Astrocyte (in vitro differentiated cells and primary cell): ENCODE data around the gene UBE2L6. TPM values are rescaled to one million over a fixed set of nuclear protein-coding genes. Genes with fewer than 3 reads are reported as not detected.

Experiments
- DNase-seq: peaks from one replicate; pipeline ENCODE4 v3.0.0-alpha.2; 2010; ENCODE audit warnings: low read depth
- FAIRE-seq: peaks from 2 replicates; lab custom pipeline; 2011; peaks lifted over from hg19 to GRCh38; lab: Jason Lieb, UNC
- H2AFZ ChIP-seq: 2 replicates; pipeline ENCODE4 v1.6.0; 2012; ENCODE audit warnings: low read depth, low read length, inconsistent platforms
- H3K27ac ChIP-seq: 2 replicates; pipeline ENCODE4 v1.5.1; 2011; ENCODE audit warnings: low read depth, low read length, inconsistent platforms
- H3K27me3 ChIP-seq: 2 replicates; pipeline ENCODE4 v1.6.0; 2011; ENCODE audit warnings: low read length, inconsistent platforms; ENCODE audit not compliant: insufficient read depth
- H3K36me3 ChIP-seq: 2 replicates; pipeline ENCODE4 v1.5.1; 2011; ENCODE audit warnings: low read length, inconsistent platforms; ENCODE audit not compliant: insufficient read depth
- H3K4me1 ChIP-seq: 2 replicates; pipeline ENCODE4 v1.5.1; 2011; ENCODE audit warnings: low read length, inconsistent platforms; ENCODE audit not compliant: insufficient read depth
- H3K4me2 ChIP-seq: 2 replicates; pipeline ENCODE4 v1.6.0; 2012; ENCODE audit warnings: low read length, inconsistent platforms
- H3K4me3 ChIP-seq: 2 replicates; pipeline ENCODE4 v1.5.1; 2011; ENCODE audit warnings: low read depth, mild to moderate bottlenecking, low read length, inconsistent platforms; ENCODE audit not compliant: insufficient read depth
- H3K79me2 ChIP-seq: 2 replicates; pipeline ENCODE4 v1.6.0; 2012; ENCODE audit warnings: mild to moderate bottlenecking, low read length, inconsistent platforms; ENCODE audit not compliant: insufficient read depth
- H3K9ac ChIP-seq: 2 replicates; pipeline ENCODE4 v1.6.0; 2012; ENCODE audit warnings: mild to moderate bottlenecking, low read length, inconsistent platforms
- H3K9me3 ChIP-seq: 2 replicates; pipeline ENCODE4 v1.5.1; 2012; ENCODE audit warnings: low read depth, mild to moderate bottlenecking, low read length, inconsistent platforms; ENCODE audit not compliant: insufficient read depth
- H4K20me1 ChIP-seq: 2 replicates; pipeline ENCODE4 v1.6.0; 2012; ENCODE audit warnings: low read length, inconsistent platforms; ENCODE audit not compliant: insufficient read depth
- H3K27ac Mint-ChIP-seq: one replicate; pipeline ENCODE4 v1.8.0; 2021; ENCODE audit warnings: mild to moderate bottlenecking, mixed read lengths; ENCODE audit not compliant: unreplicated experiment
- H3K27me3 Mint-ChIP-seq: one replicate; pipeline ENCODE4 v1.8.0; 2021; ENCODE audit warnings: low read depth, mixed read lengths; ENCODE audit not compliant: unreplicated experiment
- H3K36me3 Mint-ChIP-seq: one replicate; pipeline ENCODE4 v1.8.0; 2021; ENCODE audit warnings: low read depth, mixed read lengths; ENCODE audit not compliant: unreplicated experiment
- H3K4me1 Mint-ChIP-seq: one replicate; pipeline ENCODE4 v1.8.0; 2021; ENCODE audit warnings: low read depth, mixed read lengths; ENCODE audit not compliant: unreplicated experiment
- H3K4me3 Mint-ChIP-seq: one replicate; pipeline ENCODE4 v1.8.0; 2021; ENCODE audit warnings: mild to moderate bottlenecking, moderate library complexity, mixed read lengths; ENCODE audit not compliant: unreplicated experiment
- H3K9me3 Mint-ChIP-seq: one replicate; pipeline ENCODE4 v1.8.0; 2021; ENCODE audit warnings: mild to moderate bottlenecking, mixed read lengths; ENCODE audit not compliant: unreplicated experiment
- CTCF ChIP-seq: IDR thresholded peaks from 2 replicates; pipeline ENCODE4 v1.5.1; 2011; ENCODE audit warnings: low read depth, mild to moderate bottlenecking, inconsistent platforms, low read length, moderate library complexity; ENCODE audit not compliant: insufficient read depth
- EZH2 ChIP-seq: IDR thresholded peaks from 2 replicates; pipeline ENCODE4 v1.6.1; 2012; ENCODE audit warnings: mild to moderate bottlenecking, low read length, inconsistent platforms; ENCODE audit not compliant: insufficient read depth
- total RNA-seq: library from RNA; stranded (reverse); gene quantifications from 2 replicates; pipeline ENCODE4 v1.2.1, GENCODE V29; 2021

Gene UBE2L6
- total RNA-seq, 1 donor from 2014 or later = 159 TPM

- Histone ChIP-seq H3K9me3 (no peaks in the 10 kb centered on the region), H3K27ac (no peak overlapping the region), H3K4me1 (peaks cover 6% of the 10 kb centered on the region), H3K79me2 (no peaks in the 10 kb centered on the region), H3K4me3 (no peak overlapping the region), H3K27me3 (no peaks in the 10 kb centered on the region), H3K9ac (no peak overlapping the region), H3K36me3 (no peaks in the 10 kb centered on the region), H4K20me1 (no peaks in the 10 kb centered on the region), H2AFZ (no peak overlapping the region), H3K4me2 (no peak overlapping the region)
- peaks cover 6% of the 10 kb centered on the region for H3K36me3 Mint-ChIP-seq
- H3K27ac Mint-ChIP-seq = no peak overlapping the region
- no peaks in the 10 kb centered on the region for H3K9me3 Mint-ChIP-seq
- no peak for DNase-seq
- no peaks in the 10 kb centered on the region for H3K4me1 Mint-ChIP-seq
- H3K27me3 Mint-ChIP-seq = peaks cover 9% of the 10 kb centered on the region
- H3K4me3 Mint-ChIP-seq = no peak overlapping the region
- TF ChIP-seq EZH2 (no peak), CTCF (no peak)
- no peak for FAIRE-seq
Measured at GRCh38 chr11:57502870-57503269, 64.6 kb downstream of the UBE2L6 start.

GRCh38 chr11:57502376-57502775 is 65.1 kb downstream of the UBE2L6 start:
- Histone ChIP-seq H3K79me2 (no peaks in the 10 kb centered on the region), H3K27me3 (no peaks in the 10 kb centered on the region), H3K4me1 (peaks cover 6% of the 10 kb centered on the region), H3K36me3 (no peaks in the 10 kb centered on the region), H3K4me3 (no peak overlapping the region), H3K27ac (no peak overlapping the region), H4K20me1 (no peaks in the 10 kb centered on the region), H3K4me2 (no peak overlapping the region), H3K9ac (no peak overlapping the region), H3K9me3 (no peaks in the 10 kb centered on the region), H2AFZ (no peak overlapping the region)
- H3K4me3 Mint-ChIP-seq = no peak overlapping the region
- H3K27ac Mint-ChIP-seq = no peak overlapping the region
- no peak for DNase-seq
- peaks cover 14% of the 10 kb centered on the region for H3K27me3 Mint-ChIP-seq
- H3K36me3 Mint-ChIP-seq = peaks cover 8% of the 10 kb centered on the region
- H3K4me1 Mint-ChIP-seq = no peaks in the 10 kb centered on the region
- TF ChIP-seq EZH2 (no peak), CTCF (no peak)
- no peaks in the 10 kb centered on the region for H3K9me3 Mint-ChIP-seq
- FAIRE-seq = no peak

- H3K27ac ChIP-seq = no peak overlapping the region
- H3K36me3 ChIP-seq = no peaks in the 10 kb centered on the region
- H3K4me3 ChIP-seq = no peak overlapping the region
- H2AFZ ChIP-seq = no peak overlapping the region
- no peak for FAIRE-seq
- Mint-ChIP-seq H3K4me1 (no peaks in the 10 kb centered on the region), H3K27ac (no peak overlapping the region), H3K9me3 (no peaks in the 10 kb centered on the region), H3K27me3 (peaks cover 17% of the 10 kb centered on the region), H3K36me3 (peaks cover 9% of the 10 kb centered on the region), H3K4me3 (no peak overlapping the region)
- H3K4me2 ChIP-seq = no peak overlapping the region
- H3K4me1 ChIP-seq = peaks cover 6% of the 10 kb centered on the region
- DNase-seq = no peak
- H3K27me3 ChIP-seq = no peaks in the 10 kb centered on the region
- H3K79me2 ChIP-seq = no peaks in the 10 kb centered on the region
- H3K9ac ChIP-seq = no peak overlapping the region
- no peak for TF ChIP-seq EZH2
- no peak for TF ChIP-seq CTCF
- H4K20me1 ChIP-seq = no peaks in the 10 kb centered on the region
- H3K9me3 ChIP-seq = no peaks in the 10 kb centered on the region
Measured at GRCh38 chr11:57501953-57502352, 65.5 kb downstream of the UBE2L6 start.

Other genes with a start within 250 kb of the UBE2L6 start
- gene TNKS1BP1, start 242.7 kb downstream of the UBE2L6 start, total RNA-seq = 149 and 161 TPM in 2 replicates
- 76.9 and 79.5 TPM in 2 replicates for gene SSRP1, start 231.8 kb downstream of the UBE2L6 start, total RNA-seq
- gene P2RX3, start 229.3 kb downstream of the UBE2L6 start, total RNA-seq = not detected in 2 replicates
- gene PRG3, start 186.5 kb downstream of the UBE2L6 start, total RNA-seq = not detected in 2 replicates
- not detected in 2 replicates for gene PRG2, start 177.0 kb downstream of the UBE2L6 start, total RNA-seq
- 13.3 and 16.4 TPM in 2 replicates for gene SLC43A3, start 140.6 kb downstream of the UBE2L6 start, total RNA-seq
- 0.50 and 0.65 TPM in 2 replicates for gene RTN4RL2, start 107.1 kb downstream of the UBE2L6 start, total RNA-seq
- 3.5 and 4.5 TPM in 2 replicates for gene SLC43A1, start 52.0 kb downstream of the UBE2L6 start, total RNA-seq
- gene TIMM10, start 36.9 kb downstream of the UBE2L6 start, total RNA-seq = 56.1 and 60.3 TPM in 2 replicates
- not detected in 2 replicates for gene SMTNL1, start 30.1 kb downstream of the UBE2L6 start, total RNA-seq
- gene SERPING1, start 30.0 kb upstream of the UBE2L6 start, total RNA-seq = 62.5 and 92.1 TPM in 2 replicates
- gene YPEL4, start 82.2 kb upstream of the UBE2L6 start, total RNA-seq = 0.09 and 0.62 TPM in 2 replicates
- gene CLP1, start 90.1 kb upstream of the UBE2L6 start, total RNA-seq = 19.1 and 21.4 TPM in 2 replicates
- gene ZDHHC5, start 100.4 kb upstream of the UBE2L6 start, total RNA-seq = 89.8 and 94.7 TPM in 2 replicates
- 21.6 and 23.5 TPM in 2 replicates for gene MED19, start 144.5 kb upstream of the UBE2L6 start, total RNA-seq
- gene TMX2, start 144.9 kb upstream of the UBE2L6 start, total RNA-seq = 88.0 and 91.5 TPM in 2 replicates
- gene SELENOH, start 173.8 kb upstream of the UBE2L6 start, total RNA-seq = 94.3 and 123 TPM in 2 replicates
- not detected in 2 replicates for gene BTBD18, start 184.1 kb upstream of the UBE2L6 start, total RNA-seq
- 235 and 243 TPM in 2 replicates for gene CTNND1, start 194.1 kb upstream of the UBE2L6 start, total RNA-seq